Mammary epithelial cell (primary cell): Measurements from ENCODE around the gene VPS16.

Source experiments
- CTCF ChIP-seq, 2 donors: IDR thresholded peaks in 1 of 2; conservative IDR thresholded peaks in 1 of 2; 2 replicates each; pipeline ENCODE4 v1.5.1; 2011 to 2012; ENCODE audit warnings: inconsistent platforms in 2 of 2, low read length in 2 of 2, mild to moderate bottlenecking in 2 of 2, control low read depth in 1 of 2, low read depth in 1 of 2; ENCODE audit not compliant: insufficient read depth in 1 of 2; ENCODE audit errors: extremely low read depth in 1 of 2
- EZH2 ChIP-seq: IDR thresholded peaks from 2 replicates; pipeline ENCODE4 v1.6.1; 2012; ENCODE audit warnings: low read length, inconsistent platforms, borderline replicate concordance

DNA sequence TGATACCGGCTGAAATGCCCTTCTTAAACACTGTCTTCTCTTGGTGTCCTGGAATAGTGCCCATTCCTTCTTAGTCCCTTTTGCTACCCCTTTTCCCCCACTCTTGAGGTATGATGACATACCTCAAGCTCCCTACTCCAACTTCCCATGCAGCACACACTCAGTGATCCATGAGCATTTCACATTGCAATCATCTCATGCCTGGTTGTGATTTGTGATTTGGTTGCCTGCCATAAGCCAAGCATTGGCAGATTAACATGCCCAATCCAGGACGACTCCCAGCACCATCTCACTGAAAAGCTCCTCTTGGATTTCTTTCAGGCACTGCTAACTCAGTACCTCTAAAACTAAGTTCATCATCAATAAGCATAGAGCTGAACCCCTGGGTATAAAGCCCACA is 18.0 kb downstream of the VPS16 start:
- TF ChIP-seq CTCF (conservative IDR thresholded peaks at IDR 0.05 in 1 of 2, IDR thresholded peaks at IDR 0.05 in 1 of 2; ENCODE audit: extremely low read depth in 1 of 2, insufficient read depth in 1 of 2, low read depth in 1 of 2, low read length in 2 of 2): no peak
- TF ChIP-seq EZH2: no peak
